GM06990 (cell line): ENCODE data around the gene ARMC7.

Experiments used
- DNase-seq: peaks from one replicate; pipeline ENCODE4 v3.0.0-alpha.2; 2011; ENCODE audit not compliant: insufficient read length; ENCODE audit errors: extremely low read depth
- H3K27me3 ChIP-seq: replicated peaks from 2 replicates; pipeline ENCODE4 v1.6.0; 2011; ENCODE audit warnings: low read length; ENCODE audit not compliant: control insufficient read depth, insufficient read depth
- H3K36me3 ChIP-seq: 2 replicates; pipeline ENCODE4 v1.5.1; 2011; ENCODE audit warnings: low read length; ENCODE audit not compliant: control insufficient read depth, insufficient read depth
- H3K4me3 ChIP-seq: replicated peaks from 2 replicates; pipeline ENCODE4 v1.5.1; 2011; ENCODE audit warnings: low read depth, mild to moderate bottlenecking, control low read depth, low read length
- TF ChIP-seq, protein P1 (sequence below): IDR thresholded peaks from 2 replicates; pipeline ENCODE4 v1.5.1; 2011; ENCODE audit warnings: low read length, control low read depth, mild to moderate bottlenecking, inconsistent platforms; ENCODE audit not compliant: insufficient read depth, poor library complexity, severe bottlenecking

Gene ARMC7

GRCh38 chr17:75109407-75110233 lies at the start of gene ARMC7:
Gene ARMC7, plus strand, starts transcription at chr17:75109969. Its CDS starts 320 bp downstream, at chr17:75110289.
- peak within 1 kb of the TSS; percentile 90 for H3K4me3 ChIP-seq
- H3K27me3 ChIP-seq: no peaks in the 10 kb centered on the region
- no peaks in the 10 kb centered on the region for H3K36me3 ChIP-seq
- DNase-seq: peak; percentile 94
- TF ChIP-seq, protein P1, sequence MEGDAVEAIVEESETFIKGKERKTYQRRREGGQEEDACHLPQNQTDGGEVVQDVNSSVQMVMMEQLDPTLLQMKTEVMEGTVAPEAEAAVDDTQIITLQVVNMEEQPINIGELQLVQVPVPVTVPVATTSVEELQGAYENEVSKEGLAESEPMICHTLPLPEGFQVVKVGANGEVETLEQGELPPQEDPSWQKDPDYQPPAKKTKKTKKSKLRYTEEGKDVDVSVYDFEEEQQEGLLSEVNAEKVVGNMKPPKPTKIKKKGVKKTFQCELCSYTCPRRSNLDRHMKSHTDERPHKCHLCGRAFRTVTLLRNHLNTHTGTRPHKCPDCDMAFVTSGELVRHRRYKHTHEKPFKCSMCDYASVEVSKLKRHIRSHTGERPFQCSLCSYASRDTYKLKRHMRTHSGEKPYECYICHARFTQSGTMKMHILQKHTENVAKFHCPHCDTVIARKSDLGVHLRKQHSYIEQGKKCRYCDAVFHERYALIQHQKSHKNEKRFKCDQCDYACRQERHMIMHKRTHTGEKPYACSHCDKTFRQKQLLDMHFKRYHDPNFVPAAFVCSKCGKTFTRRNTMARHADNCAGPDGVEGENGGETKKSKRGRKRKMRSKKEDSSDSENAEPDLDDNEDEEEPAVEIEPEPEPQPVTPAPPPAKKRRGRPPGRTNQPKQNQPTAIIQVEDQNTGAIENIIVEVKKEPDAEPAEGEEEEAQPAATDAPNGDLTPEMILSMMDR: no peak

GRCh38 chr17:75060434-75061054 lies 49.2 kb upstream of the ARMC7 start:
- TF ChIP-seq, protein P1: no peak
- DNase-seq: no peak
- Histone ChIP-seq H3K4me3 (no peak overlapping the region), H3K27me3 (no peaks in the 10 kb centered on the region), H3K36me3 (peaks cover 16% of the 10 kb centered on the region)

DNA sequence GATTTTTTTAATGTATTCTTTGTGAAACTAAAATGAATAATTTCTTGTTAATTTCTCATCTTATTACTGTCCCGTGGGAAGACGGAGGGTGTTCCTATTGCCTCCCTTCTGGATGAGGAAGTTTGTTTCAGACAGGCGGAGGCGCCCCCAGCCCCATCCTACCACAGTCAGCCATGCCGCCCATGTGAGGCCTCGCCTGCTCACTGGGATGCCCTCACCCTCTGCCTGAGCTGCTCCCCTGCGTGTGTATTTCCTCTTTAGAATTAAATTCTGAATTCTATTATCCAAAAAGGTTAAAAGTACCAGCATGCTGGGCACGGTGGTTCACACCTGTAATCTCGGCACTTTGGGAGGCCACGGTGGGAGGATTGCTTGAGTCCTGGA lies 48.7 kb upstream of the ARMC7 start:
- DNase-seq: no peak
- H3K4me3 ChIP-seq: no peak overlapping the region
- peaks cover 16% of the 10 kb centered on the region for H3K36me3 ChIP-seq
- TF ChIP-seq, protein P1: no peak
- H3K27me3 ChIP-seq: no peaks in the 10 kb centered on the region

DNA sequence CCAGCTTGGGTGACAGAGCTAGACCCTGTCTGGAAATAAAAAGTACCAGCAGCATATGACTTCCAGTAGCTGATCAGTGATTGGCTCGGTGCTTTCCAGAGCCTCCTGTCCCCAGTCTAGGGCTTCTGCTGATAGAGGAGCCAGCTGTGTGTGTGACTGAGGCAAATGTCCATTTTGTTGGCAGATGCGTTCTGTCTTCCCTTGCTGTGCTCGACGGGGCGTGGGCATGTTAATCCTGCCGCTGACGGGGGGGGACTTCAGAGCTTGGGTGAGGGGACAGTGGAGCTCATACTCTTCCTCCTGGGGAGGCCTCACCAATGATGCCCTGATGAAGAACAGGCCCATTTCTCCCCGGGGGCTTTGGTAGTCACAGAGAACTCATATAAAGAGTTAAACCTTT lies 48.2 kb upstream of the ARMC7 start:
- TF ChIP-seq, protein P1: no peak
- DNase-seq: no peak
- H3K4me3 ChIP-seq: no peak overlapping the region
- H3K27me3 ChIP-seq: no peaks in the 10 kb centered on the region
- H3K36me3 ChIP-seq: peaks cover 16% of the 10 kb centered on the region

GRCh38 chr17:75063201-75063600 lies 46.6 kb upstream of the ARMC7 start:
- DNase-seq: no peak
- Histone ChIP-seq H3K36me3 (peaks cover 16% of the 10 kb centered on the region), H3K4me3 (no peak overlapping the region), H3K27me3 (no peaks in the 10 kb centered on the region)
- TF ChIP-seq, protein P1: no peak
